Stimulated activated CD4-positive, alpha-beta T cell treated with anti-CD3 and anti-CD28 coated beads, TNF-alpha, amount 100 ng/mL, for 24 hours (primary cell): ENCODE data around the gene PGAP3.
A peak's percentile ranks its signal among the peaks of the same experiment; 100 is the strongest.

Experiments
- DNase-seq, 3 experiments: peaks; one replicate each; pipeline ENCODE4 v3.0.0-alpha.2; 2020; ENCODE audit warnings: low read depth in 3 of 3

The PGAP3 gene

GRCh38 chr17:39621523-39622379 lies 66.1 kb downstream of the PGAP3 start:
- peak; percentile 79 to 85 (median 84) for DNase-seq
